Frontal cortex (tissue), 4 donors: ENCODE data around the gene DET1. TPM values are rescaled to one million over a fixed set of nuclear protein-coding genes. Genes with fewer than 3 reads are reported as not detected.
"Not testable (repeated sequence)": the region's sequence is repeated elsewhere in the genome, so short reads cannot be mapped to it uniquely, and the experiment has no call there.

Source experiments
- DNase-seq, 2 donors: peaks; one replicate each; pipeline ENCODE4 v3.0.0; 2012; ENCODE audit warnings: low spot score in 2 of 2
- FAIRE-seq: peaks from 2 replicates; lab custom pipeline; 2012; peaks lifted over from hg19 to GRCh38; lab: Jason Lieb, UNC
- small RNA-seq: library from RNA; depleted of rRNA; stranded (forward); fragments of <200 nt; gene quantifications from one replicate; pipeline ENCODE3, GENCODE V24; 2014
- total RNA-seq: library from RNA; depleted of rRNA; stranded (reverse); fragments of >200 nt; gene quantifications from one replicate; pipeline ENCODE4 v1.2.3, GENCODE V29; 2014
- donor health status: control.
- donor health status: control.
- donor health status: control.

Gene DET1
- total RNA-seq, 1 donor from 2014 or later, result 8.2 TPM

DNA sequence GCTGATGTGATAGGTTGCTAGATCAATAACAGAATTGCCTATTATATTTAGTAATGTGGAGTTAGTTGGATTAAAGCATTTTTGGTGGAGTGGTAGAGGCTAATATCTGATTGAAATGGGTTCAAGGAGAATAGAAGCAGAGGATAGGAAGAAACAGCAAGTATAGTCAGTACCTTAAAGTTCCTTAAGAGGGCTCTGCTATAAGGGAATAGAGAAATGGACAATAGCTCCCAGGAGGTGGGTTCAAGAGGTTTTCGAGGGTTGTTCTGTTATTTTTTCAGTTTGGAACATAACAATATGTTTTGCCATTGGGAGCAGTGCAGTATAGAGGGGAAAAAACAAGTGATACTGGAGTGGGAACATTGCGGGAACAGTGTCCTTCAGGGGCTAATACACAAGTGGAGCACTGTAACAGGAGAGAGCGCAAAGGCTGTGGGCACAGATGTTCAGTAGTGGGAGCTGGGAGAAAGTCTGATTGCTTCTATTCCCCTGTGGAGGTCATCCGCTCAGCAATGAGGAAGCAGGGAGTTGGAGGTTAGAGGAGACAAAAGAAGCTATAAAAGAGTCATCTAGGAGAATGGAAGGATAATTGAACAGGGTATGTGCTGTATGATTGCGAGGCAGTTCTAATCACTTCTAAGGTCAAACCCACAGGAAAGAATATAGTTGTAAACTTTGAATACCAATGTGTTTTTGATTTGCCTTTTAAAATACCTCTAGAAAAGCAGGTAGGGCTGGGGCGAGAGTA is 75.7 kb downstream of the DET1 start:
- DNase-seq (no peak), FAIRE-seq (no peak)

DNA sequence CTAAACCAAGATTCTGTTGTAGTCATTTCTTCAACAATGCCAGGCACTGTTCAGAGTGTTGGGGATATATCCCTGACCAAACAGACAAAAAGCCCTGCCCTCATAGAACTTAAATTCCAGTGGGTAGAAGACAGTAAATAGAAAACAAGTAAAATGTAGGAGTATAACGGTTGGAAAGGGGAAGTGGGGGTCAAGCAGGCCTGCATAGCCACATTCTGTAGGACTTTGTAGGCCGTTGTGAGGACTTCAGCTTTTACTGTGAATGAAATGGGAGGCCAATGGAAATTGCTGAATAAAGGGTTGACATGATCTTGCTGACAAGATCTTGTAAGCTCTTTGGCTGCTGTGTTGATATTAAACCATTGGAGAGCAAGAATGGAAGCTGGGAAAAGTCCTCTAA is 77.2 kb downstream of the DET1 start:
- no peak for DNase-seq
- FAIRE-seq, result no peak

DNA sequence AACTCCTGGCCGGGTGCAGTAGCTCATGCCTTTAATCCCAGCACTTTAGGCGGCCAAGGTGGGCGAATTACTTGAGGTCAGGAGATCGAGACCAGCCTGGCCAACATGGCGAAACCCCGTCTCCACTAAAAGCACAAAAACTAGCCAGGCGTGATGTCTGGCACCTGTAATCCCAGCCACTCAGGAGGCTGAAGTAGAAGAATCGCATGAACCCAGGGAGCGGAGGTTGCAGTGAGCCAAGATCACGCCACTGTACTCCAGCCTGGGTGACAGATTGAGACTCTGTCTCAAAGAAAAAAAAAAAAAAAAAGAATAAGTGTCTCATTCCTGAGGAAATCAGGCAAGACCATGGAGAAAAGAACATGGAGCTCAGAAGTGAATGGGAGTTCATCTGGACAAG is 77.8 kb downstream of the DET1 start:
- DNase-seq, FAIRE-seq: not testable (repeated sequence)

DNA sequence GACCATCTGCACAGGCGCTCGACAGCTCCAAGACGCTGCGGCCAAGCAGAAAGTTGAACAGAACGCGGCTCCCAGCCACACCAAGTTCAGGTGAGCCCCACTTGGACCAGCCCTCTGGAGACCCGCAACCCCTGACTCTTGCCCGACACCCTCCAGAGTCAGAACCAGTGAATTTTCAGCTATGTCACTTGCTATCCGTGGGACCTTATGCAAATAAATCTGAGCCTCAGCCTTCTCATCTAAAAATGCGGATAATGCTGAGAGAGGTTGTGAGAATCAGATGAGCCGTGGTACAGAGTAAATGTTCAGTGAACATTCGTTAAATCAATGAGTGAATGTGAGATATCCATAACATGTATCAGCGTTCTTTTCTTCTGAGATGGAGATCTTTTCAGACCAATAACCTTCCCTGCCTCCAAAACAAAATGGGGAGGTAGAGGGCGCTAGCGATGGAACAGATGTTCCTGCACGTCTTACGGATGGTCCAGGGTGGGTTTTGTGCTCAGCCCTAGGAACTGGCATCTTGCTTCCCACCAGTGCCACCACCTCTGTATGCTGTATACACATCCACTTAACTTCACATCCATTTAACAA is 78.4 kb downstream of the DET1 start:
- DNase-seq (no peak), FAIRE-seq (no peak)

DNA sequence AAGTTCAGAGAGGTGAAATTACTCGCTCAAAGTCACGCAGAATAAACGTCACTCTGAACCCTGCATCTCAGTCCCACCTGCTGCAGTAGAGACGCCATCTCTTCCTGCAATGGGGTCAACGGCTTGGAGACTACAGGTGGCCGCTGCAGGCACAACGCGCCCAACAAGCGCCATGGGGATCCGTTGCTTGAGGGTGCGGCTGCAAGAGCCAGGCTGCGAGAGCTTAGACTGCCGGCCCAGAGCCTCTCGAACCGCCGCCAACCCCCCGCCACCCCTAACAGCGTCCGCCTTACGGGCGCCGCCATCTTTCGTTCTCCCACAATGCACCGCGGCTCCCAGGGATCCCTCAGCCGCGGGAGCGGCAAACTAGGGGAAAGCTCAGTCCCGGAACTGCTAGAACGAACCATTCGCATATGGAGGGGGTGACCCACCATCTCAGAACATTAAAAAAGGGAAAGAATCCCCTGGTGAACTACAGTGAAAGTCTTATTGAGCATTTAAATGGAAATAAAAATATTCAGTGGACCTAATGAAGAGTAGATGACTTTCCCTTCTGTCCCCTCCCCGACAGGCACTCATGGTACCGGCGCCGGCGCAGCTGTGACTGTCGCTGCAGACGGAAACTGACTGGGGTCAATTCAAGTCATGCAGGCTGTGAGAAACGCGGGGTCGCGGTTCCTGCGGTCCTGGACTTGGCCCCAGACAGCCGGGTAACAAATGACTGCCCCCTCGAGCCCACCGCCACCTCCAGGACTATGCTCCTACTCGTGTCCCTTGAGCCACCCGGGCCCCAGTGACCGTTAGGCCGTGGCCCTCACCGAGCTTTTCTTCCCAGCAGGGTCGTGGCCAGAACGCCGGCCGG is 79.2 kb downstream of the DET1 start, which contains the start of the genes MRPL46 and MRPS11:
Gene MRPL46, minus strand, starts transcription at position 316 of the 862 bp plus-strand sequence. Its CDS starts 11 bp downstream, at position 305.
Gene MRPS11, plus strand, starts transcription at position 636 of the 862 bp plus-strand sequence. Its CDS starts 10 bp downstream, at position 646.
- FAIRE-seq (no peak), DNase-seq (peak; percentile 63 to 84)

DNA sequence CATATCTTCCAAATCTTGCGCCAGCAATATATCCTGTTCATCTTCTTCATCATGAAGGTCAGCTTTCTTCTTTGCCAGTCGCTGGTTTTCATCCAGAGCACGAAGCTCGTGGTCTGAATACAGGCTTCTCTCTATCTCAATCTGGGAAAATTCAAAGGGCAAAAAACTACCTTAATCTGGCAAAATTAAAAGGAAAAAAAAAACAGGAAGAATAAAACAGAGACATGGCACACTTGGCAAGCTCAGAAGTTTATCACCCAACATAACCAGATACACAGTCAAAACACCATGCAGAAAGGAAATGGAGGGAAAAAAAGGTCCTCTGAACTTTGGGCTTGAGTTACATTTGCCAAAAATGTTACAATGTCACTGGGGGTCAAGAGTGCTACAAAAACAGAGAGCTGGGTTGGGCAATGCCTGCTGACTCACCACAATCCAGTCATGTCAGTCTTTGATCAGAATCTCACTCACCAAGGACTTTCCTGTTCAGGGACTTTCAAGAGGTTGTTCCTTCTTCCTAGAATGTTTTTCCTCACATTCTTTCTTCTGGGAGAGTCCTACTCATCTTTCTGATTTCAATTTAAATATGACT is 80.8 kb downstream of the DET1 start:
- DNase-seq (no peak), FAIRE-seq (no peak)

DNA sequence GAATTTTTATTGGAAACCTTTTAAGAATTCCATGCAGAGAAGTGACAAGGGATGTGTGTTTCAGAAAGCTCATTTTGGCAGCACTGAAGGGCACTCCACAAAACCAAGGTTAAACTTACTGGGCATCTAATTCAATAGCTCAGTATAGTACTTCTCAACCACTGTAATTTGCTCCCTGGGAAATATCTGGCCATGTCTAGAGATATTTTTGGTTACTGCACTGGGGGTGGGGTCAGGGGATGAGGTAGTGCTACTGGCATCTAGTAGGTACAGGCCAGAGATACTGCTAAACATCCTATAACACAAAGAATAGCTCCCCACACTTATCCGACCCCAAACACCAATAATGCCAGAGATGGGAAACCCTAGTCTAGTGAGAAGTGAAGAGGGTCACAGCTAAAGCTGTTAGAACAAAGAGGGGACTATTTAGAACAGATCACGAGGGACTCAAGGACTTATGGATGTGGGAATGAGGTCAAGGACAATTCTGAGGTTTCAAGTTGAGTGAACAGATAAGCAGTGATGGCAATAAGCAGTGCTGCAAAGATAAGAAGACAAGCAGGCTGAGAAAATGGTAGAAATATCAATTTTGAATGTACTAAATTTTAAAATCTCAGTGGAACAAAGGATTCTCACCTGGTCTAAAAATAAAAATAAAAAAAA is 82.5 kb downstream of the DET1 start:
- DNase-seq, result no peak

More for the DNA sequence above, 82.5 kb downstream of the DET1 start:
- FAIRE-seq, result no peak

Small RNA genes within 50 kb of the gene (small RNA-seq; reads per million reads assigned to genes)
- not detected for gene AC013489.2

Other genes with a start within 250 kb of the DET1 start
- gene MRPL46, start 79.3 kb downstream of the DET1 start, total RNA-seq, result 15.1 TPM
- 15.9 TPM for gene MRPS11, start 79.0 kb downstream of the DET1 start, total RNA-seq
- 4.5 TPM for gene AEN, start 74.7 kb upstream of the DET1 start, total RNA-seq
- not detected for gene ISG20, start 92.3 kb upstream of the DET1 start, total RNA-seq